Endothelial cell of umbilical vein (primary cell): ENCODE measurements around the gene IDH1. TPM values are rescaled to one million over a fixed set of nuclear protein-coding genes. Genes with fewer than 3 reads are reported as not detected.
A peak's percentile ranks its signal among the peaks of the same experiment; 100 is the strongest.
"Not testable (repeated sequence)": the region's sequence is repeated elsewhere in the genome, so short reads cannot be mapped to it uniquely, and the experiment has no call there.

Experiments used
- BruUV-seq: library from RNA; stranded (reverse); fragments of 400-500 nt; replicated peaks from 2 replicates; lab custom pipeline; 2021; lab: Mats Ljungman, UMichigan
- CTCF ChIA-PET: fragments of 300-600, 350-600 bp; sonication (Branson Sonifier 250); formaldehyde crosslinking; loops from one replicate; lab custom pipeline; 2021; ENCODE audit warnings: antibody characterized with exemption, inconsistent platforms; lab: Charles Lee
- POLR2A ChIA-PET: fragments of 300-600, 350-600 bp; sonication (Branson Sonifier 250); formaldehyde crosslinking; loops from one replicate; lab custom pipeline; 2021; ENCODE audit warnings: antibody characterized with exemption, inconsistent platforms; lab: Charles Lee
- DNase-seq: peaks from one replicate; pipeline ENCODE4 v3.0.0-alpha.2; 2011; ENCODE audit warnings: low read depth, low spot score
- FAIRE-seq: peaks from 2 replicates; lab custom pipeline; 2011; peaks lifted over from hg19 to GRCh38; lab: Jason Lieb, UNC
- H2AFZ ChIP-seq: 2 replicates; pipeline ENCODE4 v1.6.0; 2012; ENCODE audit warnings: low read depth, low read length, control low read depth, inconsistent platforms
- H3K27ac ChIP-seq: 2 replicates; pipeline ENCODE4 v1.5.1; 2011; ENCODE audit warnings: low read depth, mild to moderate bottlenecking, control low read depth, low read length, moderate library complexity; ENCODE audit not compliant: insufficient read depth
- H3K27me3 ChIP-seq, 2 experiments: 2 replicates each; pipeline versions ENCODE4 v1.6.0 to v1.6.1; 2011; ENCODE audit warnings: low read length in 2 of 2, mixed read lengths in 1 of 2; ENCODE audit not compliant: control insufficient read depth in 2 of 2, insufficient read depth in 2 of 2
- H3K36me3 ChIP-seq, 2 experiments: 2 replicates in 1 of 2; 3 replicates in 1 of 2; pipeline ENCODE4 v1.5.1; 2011; ENCODE audit warnings: low read length in 2 of 2, mild to moderate bottlenecking in 1 of 2, moderate library complexity in 1 of 2; ENCODE audit not compliant: control insufficient read depth in 2 of 2, insufficient read depth in 2 of 2; ENCODE audit errors: extremely low read depth in 1 of 2
- H3K4me1 ChIP-seq: 3 replicates; pipeline ENCODE4 v1.5.1; 2011; ENCODE audit warnings: mild to moderate bottlenecking, low read length; ENCODE audit not compliant: control insufficient read depth, insufficient read depth; ENCODE audit errors: extremely low read depth
- H3K4me2 ChIP-seq: 2 replicates; pipeline ENCODE4 v1.6.1; 2011; ENCODE audit warnings: low read length, control low read depth, mixed read lengths; ENCODE audit not compliant: insufficient read depth
- H3K4me3 ChIP-seq, 3 experiments: fragments of 200-600 bp in 1 of 3; sonication (generic), shearing (Covaris generic) in 1 of 3; replicated peaks in 1 of 3; 2 replicates each; pipeline ENCODE4 v1.5.1; 2011 to 2016; ENCODE audit warnings: control low read depth in 3 of 3, low read length in 3 of 3, mild to moderate bottlenecking in 2 of 3, inconsistent platforms in 1 of 3, low read depth in 1 of 3, moderate library complexity in 1 of 3; ENCODE audit not compliant: insufficient read depth in 1 of 3
- H3K79me2 ChIP-seq: 2 replicates; pipeline ENCODE4 v1.6.0; 2012; ENCODE audit warnings: low read length, inconsistent platforms; ENCODE audit not compliant: control insufficient read depth, insufficient read depth
- H3K9ac ChIP-seq: replicated peaks from 2 replicates; pipeline ENCODE3; 2011; ENCODE audit warnings: low read length, control low read depth; ENCODE audit not compliant: insufficient read depth; ENCODE audit errors: extremely low read depth
- H3K9me1 ChIP-seq: replicated peaks from 3 replicates; pipeline ENCODE4 v1.6.0; 2011; ENCODE audit warnings: mild to moderate bottlenecking, low read length; ENCODE audit not compliant: control insufficient read depth, insufficient read depth; ENCODE audit errors: extremely low read depth
- H3K9me3 ChIP-seq: replicated peaks from 2 replicates; pipeline ENCODE4 v1.5.1; 2012; ENCODE audit warnings: low read length, inconsistent platforms; ENCODE audit not compliant: control insufficient read depth, insufficient read depth
- H4K20me1 ChIP-seq: replicated peaks from 2 replicates; pipeline ENCODE3; 2011; ENCODE audit warnings: mild to moderate bottlenecking, low read length; ENCODE audit not compliant: control insufficient read depth, insufficient read depth; ENCODE audit errors: extremely low read depth
- EZH2 ChIP-seq: IDR thresholded peaks from 2 replicates; pipeline ENCODE4 v1.6.1; 2012; ENCODE audit warnings: borderline replicate concordance, low read depth, mild to moderate bottlenecking, moderate library complexity, low read length, inconsistent platforms; ENCODE audit not compliant: severe bottlenecking
- FOS ChIP-seq: IDR thresholded peaks from 2 replicates; pipeline ENCODE4 v1.6.1; 2011; ENCODE audit warnings: mild to moderate bottlenecking, low read length, moderate library complexity, borderline replicate concordance; ENCODE audit not compliant: insufficient read depth
- GATA2 ChIP-seq: IDR thresholded peaks from 2 replicates; pipeline ENCODE4 v1.7.0; 2011; ENCODE audit warnings: low read depth, mild to moderate bottlenecking, moderate library complexity, mixed read lengths, low read length; ENCODE audit not compliant: insufficient read length, insufficient read depth
- JUN ChIP-seq: IDR thresholded peaks from 2 replicates; pipeline ENCODE4 v1.6.1; 2011; ENCODE audit warnings: borderline replicate concordance, low read depth; ENCODE audit not compliant: insufficient read length, insufficient read depth
- MAX ChIP-seq: IDR thresholded peaks from 2 replicates; pipeline ENCODE4 v1.6.1; 2011; ENCODE audit not compliant: insufficient read depth, insufficient read length
- MYC ChIP-seq: IDR thresholded peaks from one replicate; pipeline ENCODE4 v1.6.1; 2011; ENCODE audit warnings: mild to moderate bottlenecking, low read depth, low read length
- POLR2A ChIP-seq: IDR thresholded peaks from 2 replicates; pipeline ENCODE4 v1.6.1; 2012; ENCODE audit warnings: low read depth, mild to moderate bottlenecking, control low read depth, low read length
- POLR2AphosphoS5 ChIP-seq: IDR thresholded peaks from 2 replicates; pipeline ENCODE4 v1.6.1; 2012; ENCODE audit warnings: low read depth, mild to moderate bottlenecking, control low read depth, low read length, moderate library complexity; ENCODE audit not compliant: insufficient read depth
- dilution Hi-C: fragments of 300-500 bp; cut with MboI; formaldehyde crosslinking; loops from one replicate; pipeline ENCODE4 v1.15.0; 2019; ENCODE audit warnings: low sequenced_read_pairs; ENCODE audit not compliant: extremely low pct_ligation_motif_present
- intact Hi-C: fragments of 100-400 bp; cut with micrococcal nuclease; formaldehyde crosslinking; loops from one replicate; pipeline ENCODE4 v1.10.0; 2022
- polyA plus RNA-seq, 4 experiments: library from polyadenylated mRNA; depleted of rRNA in 3 of 4; stranded (reverse) in 3 of 4; unstranded in 1 of 4; fragments of >200 nt; gene quantifications; 2 replicates each; pipeline versions ENCODE4 v1.2.1 to v1.2.3, GENCODE V29; 2011 to 2012; ENCODE audit warnings: missing spikeins in 1 of 4
- total RNA-seq: library from RNA; stranded (reverse); gene quantifications from 2 replicates; pipeline ENCODE4 v1.2.3, GENCODE V29; 2021
- TF ChIP-seq, protein P1 (sequence below), 2 donors: IDR thresholded peaks; 1 replicate in 1 of 2; 2 replicates in 1 of 2; pipeline ENCODE4 v1.5.1; 2011; ENCODE audit warnings: low read length in 2 of 2, mild to moderate bottlenecking in 2 of 2, moderate library complexity in 2 of 2, control low read depth in 1 of 2, inconsistent platforms in 1 of 2, low read depth in 1 of 2; ENCODE audit not compliant: insufficient read depth in 1 of 2; ENCODE audit errors: extremely low read depth in 1 of 2

Gene IDH1
- total and polyA plus RNA-seq, 2 donors (not counting 3 experiments of a cell fraction or from before 2014, with no cell fraction given): 63.1 to 107 TPM

DNA sequence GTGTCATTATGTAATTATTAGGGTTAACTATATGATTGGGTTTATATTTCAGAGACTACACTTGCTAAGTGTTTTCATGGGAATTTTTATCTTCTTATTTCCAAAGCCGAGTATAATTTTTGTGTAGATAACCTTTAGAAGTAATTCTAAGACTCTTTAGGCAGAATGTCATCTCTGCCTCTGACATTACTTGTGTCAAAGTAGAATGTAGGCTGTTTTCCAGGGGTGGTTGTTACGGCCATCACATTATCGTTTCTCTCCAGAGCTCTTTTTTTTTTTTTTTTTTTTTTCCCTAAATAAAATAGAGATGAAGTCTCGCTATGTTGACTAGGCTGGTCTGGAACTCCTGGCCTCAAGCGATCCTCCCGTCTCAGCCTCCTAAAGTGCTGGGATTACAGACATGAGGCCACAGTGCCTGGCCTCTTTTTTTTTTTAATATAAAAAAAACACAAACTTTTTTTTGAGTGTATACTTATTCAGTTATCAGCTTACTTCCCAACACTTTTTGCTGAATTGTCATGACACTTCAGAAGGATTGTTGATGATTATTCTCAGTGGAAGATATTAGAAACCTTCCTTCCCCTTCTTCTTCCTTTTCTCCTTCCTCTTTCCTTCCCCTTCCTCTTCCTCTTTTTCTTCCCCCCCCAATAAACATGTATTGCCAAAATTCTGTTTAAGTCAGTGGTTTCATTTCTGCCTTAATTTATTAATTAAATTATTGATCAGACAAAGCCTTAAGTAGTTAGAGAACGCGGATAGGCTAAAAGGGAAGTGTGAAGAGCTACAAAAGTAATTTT is 13.5 kb upstream of the IDH1 start:
- CTCF ChIA-PET: interaction anchor here (1.1 to 1.8 kb wide), 2 partner anchors 15 to 519 kb away, joined by 3 to 10 read pairs; partner anchors contain the start of gene IDH1

GRCh38 chr2:208267526-208267925 is 12.7 kb upstream of the IDH1 start:
- H3K27me3 ChIP-seq, H3K27ac ChIP-seq, dilution Hi-C loops, H4K20me1 ChIP-seq, H3K36me3 ChIP-seq, H2AFZ ChIP-seq, POLR2A ChIA-PET, DNase-seq, H3K9me3 ChIP-seq, H3K9me1 ChIP-seq, H3K9ac ChIP-seq, BruUV-seq, intact Hi-C loops, FAIRE-seq: not testable (repeated sequence)
- CTCF ChIA-PET: interaction anchor here (3.2 kb wide), 1 partner anchor 14 kb away, joined by 62 read pairs; the partner anchor contains the start of gene IDH1
- Histone ChIP-seq H3K79me2 (peaks cover 44% of the 10 kb centered on the region), H3K4me3 (peak overlapping the region in 1 of 3 experiments; percentile 92), H3K4me1 (peaks cover 24% of the 10 kb centered on the region), H3K4me2 (peak overlapping the region; percentile 93)

More for the DNA sequence above, 13.5 kb upstream of the IDH1 start:
- TF ChIP-seq POLR2AphosphoS5: no peak
- TF ChIP-seq EZH2: no peak
- TF ChIP-seq, protein P1, sequence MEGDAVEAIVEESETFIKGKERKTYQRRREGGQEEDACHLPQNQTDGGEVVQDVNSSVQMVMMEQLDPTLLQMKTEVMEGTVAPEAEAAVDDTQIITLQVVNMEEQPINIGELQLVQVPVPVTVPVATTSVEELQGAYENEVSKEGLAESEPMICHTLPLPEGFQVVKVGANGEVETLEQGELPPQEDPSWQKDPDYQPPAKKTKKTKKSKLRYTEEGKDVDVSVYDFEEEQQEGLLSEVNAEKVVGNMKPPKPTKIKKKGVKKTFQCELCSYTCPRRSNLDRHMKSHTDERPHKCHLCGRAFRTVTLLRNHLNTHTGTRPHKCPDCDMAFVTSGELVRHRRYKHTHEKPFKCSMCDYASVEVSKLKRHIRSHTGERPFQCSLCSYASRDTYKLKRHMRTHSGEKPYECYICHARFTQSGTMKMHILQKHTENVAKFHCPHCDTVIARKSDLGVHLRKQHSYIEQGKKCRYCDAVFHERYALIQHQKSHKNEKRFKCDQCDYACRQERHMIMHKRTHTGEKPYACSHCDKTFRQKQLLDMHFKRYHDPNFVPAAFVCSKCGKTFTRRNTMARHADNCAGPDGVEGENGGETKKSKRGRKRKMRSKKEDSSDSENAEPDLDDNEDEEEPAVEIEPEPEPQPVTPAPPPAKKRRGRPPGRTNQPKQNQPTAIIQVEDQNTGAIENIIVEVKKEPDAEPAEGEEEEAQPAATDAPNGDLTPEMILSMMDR (IDR thresholded peaks at IDR 0.05; ENCODE audit: extremely low read depth in 1 of 2, insufficient read depth in 1 of 2, low read depth in 1 of 2, low read length in 2 of 2): no peak
- TF ChIP-seq JUN: no peak
- TF ChIP-seq GATA2: no peak
- no peak for TF ChIP-seq MAX
- no peak for TF ChIP-seq MYC
- no peak for TF ChIP-seq FOS
- TF ChIP-seq POLR2A: no peak
- dilution Hi-C loops (no loop called here), intact Hi-C loops (no loop called here)
- no TSS peak for BruUV-seq
- no peak for DNase-seq
- Histone ChIP-seq H3K4me3 (no peak overlapping the region), H3K4me1 (peaks cover 24% of the 10 kb centered on the region), H3K9me3 (no peaks in the 10 kb centered on the region), H3K4me2 (peak overlapping the region; percentile 33), H3K9ac (no peak overlapping the region), H3K79me2 (peaks cover 44% of the 10 kb centered on the region), H3K27me3 (no peaks in the 10 kb centered on the region), H2AFZ (no peak overlapping the region), H3K36me3 (peaks cover 0 to 7% of the 10 kb centered on the region in 2 experiments), H3K27ac (no peak overlapping the region), H3K9me1 (no peaks in the 10 kb centered on the region), H4K20me1 (no peaks in the 10 kb centered on the region)
- POLR2A ChIA-PET: interaction anchor here (0.7 kb wide), 2 partner anchors 291 to 492 kb away, joined by 3 read pairs; no protein-coding TSS in a partner anchor
- no peak for FAIRE-seq
